ENCODE data around the gene FAM184A. TPM values are rescaled to one million over a fixed set of nuclear protein-coding genes. Genes with fewer than 3 reads are reported as not detected.
"Not testable (repeated sequence)": the region's sequence is repeated elsewhere in the genome, so short reads cannot be mapped to it uniquely, and the experiment has no call there.

The FAM184A gene
- total RNA-seq, 2 donors from 2014 or later, result 0.56 to 0.62 TPM

GRCh38 chr6:119125576-119125975 lies 47.1 kb upstream of the FAM184A start:
- Histone ChIP-seq H3K36me3 (no peaks in the 10 kb centered on the region), H3K9me3 (no peaks in the 10 kb centered on the region), H3K27me3 (no peaks in the 10 kb centered on the region), H3K9ac (ENCODE audit: low read depth in 2 of 2, low read length in 2 of 2) (no peak overlapping the region), H3K27ac (no peak overlapping the region), H3K4me1 (peaks cover 7% of the 10 kb centered on the region), H3K4me3 (no peak overlapping the region)
- intact Hi-C loops (cut with DNase I), result no loop called here
- DNase-seq, result no peak
- TF ChIP-seq, protein P1, sequence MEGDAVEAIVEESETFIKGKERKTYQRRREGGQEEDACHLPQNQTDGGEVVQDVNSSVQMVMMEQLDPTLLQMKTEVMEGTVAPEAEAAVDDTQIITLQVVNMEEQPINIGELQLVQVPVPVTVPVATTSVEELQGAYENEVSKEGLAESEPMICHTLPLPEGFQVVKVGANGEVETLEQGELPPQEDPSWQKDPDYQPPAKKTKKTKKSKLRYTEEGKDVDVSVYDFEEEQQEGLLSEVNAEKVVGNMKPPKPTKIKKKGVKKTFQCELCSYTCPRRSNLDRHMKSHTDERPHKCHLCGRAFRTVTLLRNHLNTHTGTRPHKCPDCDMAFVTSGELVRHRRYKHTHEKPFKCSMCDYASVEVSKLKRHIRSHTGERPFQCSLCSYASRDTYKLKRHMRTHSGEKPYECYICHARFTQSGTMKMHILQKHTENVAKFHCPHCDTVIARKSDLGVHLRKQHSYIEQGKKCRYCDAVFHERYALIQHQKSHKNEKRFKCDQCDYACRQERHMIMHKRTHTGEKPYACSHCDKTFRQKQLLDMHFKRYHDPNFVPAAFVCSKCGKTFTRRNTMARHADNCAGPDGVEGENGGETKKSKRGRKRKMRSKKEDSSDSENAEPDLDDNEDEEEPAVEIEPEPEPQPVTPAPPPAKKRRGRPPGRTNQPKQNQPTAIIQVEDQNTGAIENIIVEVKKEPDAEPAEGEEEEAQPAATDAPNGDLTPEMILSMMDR (IDR thresholded peaks at IDR 0.05), result no peak

GRCh38 chr6:119124079-119124824 lies 45.8 kb upstream of the FAM184A start:
- intact Hi-C loops (cut with DNase I), result no loop called here
- H3K36me3 ChIP-seq, result no peaks in the 10 kb centered on the region
- DNase-seq, result no peak
- no peak overlapping the region for H3K9ac ChIP-seq (ENCODE audit: low read depth in 2 of 2, low read length in 2 of 2)
- no peaks in the 10 kb centered on the region for H3K27me3 ChIP-seq
- H3K27ac ChIP-seq, result no peak overlapping the region
- TF ChIP-seq, protein P1 (IDR thresholded peaks at IDR 0.05), result no peak
- no peak overlapping the region for H3K4me3 ChIP-seq
- H3K9me3 ChIP-seq, result no peaks in the 10 kb centered on the region
- peaks cover 1% of the 10 kb centered on the region for H3K4me1 ChIP-seq

GRCh38 chr6:119122336-119122735 lies 43.9 kb upstream of the FAM184A start:
- intact Hi-C loops (cut with DNase I), result no loop called here
- Histone ChIP-seq H3K27me3 (no peaks in the 10 kb centered on the region), H3K4me3 (no peak overlapping the region), H3K27ac (no peak overlapping the region), H3K36me3 (no peaks in the 10 kb centered on the region), H3K9me3 (no peaks in the 10 kb centered on the region), H3K9ac (ENCODE audit: low read depth in 2 of 2, low read length in 2 of 2) (no peak overlapping the region), H3K4me1 (no peaks in the 10 kb centered on the region)
- TF ChIP-seq, protein P1 (IDR thresholded peaks at IDR 0.05), result no peak
- DNase-seq, result no peak

DNA sequence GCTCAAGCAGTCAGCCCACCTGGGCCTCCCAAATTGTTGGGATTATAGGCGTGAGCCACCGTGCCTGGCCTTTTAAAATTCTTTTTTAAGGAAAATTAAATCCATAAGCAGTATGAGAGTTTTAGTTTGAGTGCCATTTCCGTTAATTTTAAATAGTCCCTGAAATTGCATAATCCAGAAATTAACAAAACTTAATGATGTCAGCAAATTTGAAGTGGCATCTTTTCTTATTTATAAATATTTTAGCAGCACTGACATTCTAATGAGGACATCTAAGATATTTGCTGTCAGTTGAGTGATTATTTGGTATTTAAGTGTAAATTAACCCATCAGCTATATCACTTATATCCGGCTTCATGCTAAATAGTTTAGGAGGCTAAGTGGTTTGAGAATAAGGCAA lies 42.9 kb upstream of the FAM184A start:
- TF ChIP-seq, protein P1 (IDR thresholded peaks at IDR 0.05), result no peak
- H3K27ac ChIP-seq, result no peak overlapping the region
- intact Hi-C loops (cut with DNase I), result no loop called here

GRCh38 chr6:119119989-119120388 lies 41.5 kb upstream of the FAM184A start:
- Histone ChIP-seq H3K4me3 (no peak overlapping the region), H3K9me3 (no peaks in the 10 kb centered on the region), H3K27me3 (no peaks in the 10 kb centered on the region), H3K27ac (no peak overlapping the region), H3K36me3 (no peaks in the 10 kb centered on the region), H3K9ac (ENCODE audit: low read depth in 2 of 2, low read length in 2 of 2) (no peak overlapping the region), H3K4me1 (no peaks in the 10 kb centered on the region)
- TF ChIP-seq, protein P1 (IDR thresholded peaks at IDR 0.05), result no peak
- intact Hi-C loops (cut with DNase I), result no loop called here
- DNase-seq, result no peak

More for the DNA sequence above, 42.9 kb upstream of the FAM184A start:
- Histone ChIP-seq H3K4me1 (no peaks in the 10 kb centered on the region), H3K9ac (ENCODE audit: low read depth in 2 of 2, low read length in 2 of 2) (no peak overlapping the region), H3K27me3 (no peaks in the 10 kb centered on the region), H3K9me3 (no peaks in the 10 kb centered on the region), H3K4me3 (no peak overlapping the region), H3K36me3 (no peaks in the 10 kb centered on the region)
- DNase-seq, result no peak

DNA sequence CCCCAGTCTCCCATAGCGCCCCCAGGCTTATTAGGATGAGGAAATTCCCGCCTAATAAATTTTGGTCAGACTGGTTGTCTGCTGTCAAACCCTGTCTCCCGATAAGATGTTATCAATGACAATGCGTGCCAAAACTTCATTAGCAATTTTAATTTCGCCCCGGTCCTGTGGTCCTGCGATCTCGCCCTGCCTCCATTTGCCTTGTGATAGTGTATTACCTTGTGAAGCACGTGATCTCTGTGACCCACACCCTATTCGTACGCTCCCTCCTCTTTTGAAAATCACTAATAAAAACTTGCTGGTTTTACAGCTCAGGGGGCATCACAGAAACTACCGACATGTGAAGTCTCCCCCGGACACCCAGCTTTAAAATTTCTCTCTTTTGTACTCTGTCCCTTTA lies 40.6 kb upstream of the FAM184A start:
- H3K27ac ChIP-seq; H3K9me3 ChIP-seq; intact Hi-C loops (cut with DNase I); H3K36me3 ChIP-seq; DNase-seq; H3K4me3 ChIP-seq; H3K27me3 ChIP-seq; H3K9ac ChIP-seq (ENCODE audit: low read depth in 2 of 2, low read length in 2 of 2); H3K4me1 ChIP-seq: not testable (repeated sequence)
